Stimulated activated memory B cell treated with anti-CD40 and anti-IgM and Interleukin-4, amounts not matched to agents 10 μg/mL and 1 μg/mL and 100 μg/mL, for 72 hours (primary cell): Measurements from ENCODE around the gene HSPBAP1.

Experiments
- ATAC-seq: fragments of 150-1000 bp; cut with Tn5 transposase; 2 replicates; pipeline ENCODE4 v1.10.0; 2021
- H3K27ac Mint-ChIP-seq: one replicate; pipeline ENCODE4 v1.8.0; 2022; ENCODE audit warnings: mild to moderate bottlenecking, mixed read lengths
- H3K27me3 Mint-ChIP-seq: one replicate; pipeline ENCODE4 v1.8.0; 2022; ENCODE audit warnings: mixed read lengths
- H3K36me3 Mint-ChIP-seq: one replicate; pipeline ENCODE4 v1.8.0; 2022; ENCODE audit warnings: mixed read lengths
- H3K4me1 Mint-ChIP-seq: one replicate; pipeline ENCODE4 v1.8.0; 2022; ENCODE audit warnings: mixed read lengths
- H3K4me3 Mint-ChIP-seq: one replicate; pipeline ENCODE4 v1.8.0; 2022; ENCODE audit warnings: mild to moderate bottlenecking, moderate library complexity, mixed read lengths
- H3K9me3 Mint-ChIP-seq: one replicate; pipeline ENCODE4 v1.8.0; 2022; ENCODE audit warnings: mixed read lengths

Gene HSPBAP1

DNA sequence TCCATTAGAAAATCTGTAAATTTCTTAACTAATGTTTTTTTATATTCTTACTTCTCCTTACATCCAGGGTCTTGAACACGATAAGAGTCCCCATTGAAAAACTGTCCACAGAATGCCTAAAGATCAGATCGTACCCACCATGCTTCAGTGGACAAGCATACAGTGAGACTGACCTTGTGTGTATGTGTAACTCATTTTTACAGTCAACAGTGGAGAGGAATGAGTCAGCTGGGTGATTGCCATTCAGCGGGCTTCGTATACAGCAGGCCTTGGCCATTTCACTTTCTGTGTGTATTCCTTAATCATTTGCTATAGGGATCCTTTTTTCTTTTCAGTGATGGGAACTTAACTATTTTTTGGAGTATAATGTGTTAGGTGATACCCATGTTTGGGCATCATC is 102.4 kb downstream of the HSPBAP1 start:
- peak; percentile 83 for ATAC-seq

DNA sequence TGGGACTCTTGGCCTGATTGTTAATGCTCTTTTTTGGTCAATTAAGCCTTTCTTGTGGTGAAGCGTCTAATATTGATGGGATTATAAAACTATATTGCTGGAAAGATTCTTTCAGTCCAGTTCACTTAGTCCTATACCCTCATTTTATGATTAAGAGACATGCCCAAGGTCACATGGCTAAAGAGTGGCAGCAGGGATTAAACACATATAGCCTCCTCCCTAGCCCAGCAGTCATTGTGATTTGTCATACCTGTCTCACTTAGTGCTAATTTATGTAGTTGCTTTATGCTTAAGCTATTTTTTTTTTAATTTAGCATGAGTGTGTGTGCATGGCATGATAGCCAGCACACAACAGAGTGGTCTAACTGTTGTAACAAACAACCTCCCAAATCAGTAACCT is 103.5 kb downstream of the HSPBAP1 start:
- Mint-ChIP-seq H3K27me3 (no peaks in the 10 kb centered on the region), H3K27ac (no peak overlapping the region), H3K36me3 (peaks cover 58% of the 10 kb centered on the region), H3K4me3 (no peak overlapping the region), H3K9me3 (no peaks in the 10 kb centered on the region), H3K4me1 (peaks cover 47% of the 10 kb centered on the region)
- no peak for ATAC-seq

More for the DNA sequence above, 102.4 kb downstream of the HSPBAP1 start:
- Mint-ChIP-seq H3K4me1 (peaks cover 52% of the 10 kb centered on the region), H3K27me3 (no peaks in the 10 kb centered on the region), H3K9me3 (no peaks in the 10 kb centered on the region), H3K27ac (no peak overlapping the region), H3K36me3 (peaks cover 55% of the 10 kb centered on the region), H3K4me3 (no peak overlapping the region)
